ENCODE data around the gene TXK.

DNA sequence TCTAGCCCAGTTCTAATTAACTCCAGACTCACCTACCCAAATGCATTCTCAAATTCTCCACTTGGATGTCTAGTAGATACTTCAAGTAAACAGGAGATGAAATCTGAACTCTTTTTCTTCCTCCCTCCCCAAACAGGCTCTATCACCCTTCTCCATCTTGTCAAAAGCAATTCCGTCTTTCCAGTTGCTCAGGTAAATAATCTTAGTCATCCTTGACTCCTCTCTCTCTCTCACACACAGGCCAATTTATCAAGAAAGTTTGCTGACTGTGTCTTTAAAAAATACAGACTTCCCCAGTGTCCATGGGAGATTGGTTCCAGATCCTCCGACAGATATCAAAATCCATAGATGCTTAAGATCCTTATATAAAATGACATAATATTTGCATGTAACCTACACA, 12.9 kb downstream of the TXK start:
- TF ChIP-seq EP300 (IDR thresholded peaks at IDR 0.05; ENCODE audit: borderline replicate concordance in 1 of 2, low read depth in 1 of 2, low read length in 1 of 2) (no peak), TAF1 (IDR thresholded peaks at IDR 0.05; ENCODE audit: borderline replicate concordance, low read depth, low read length) (no peak), POLR2AphosphoS5 (IDR thresholded peaks at IDR 0.05; ENCODE audit: low read depth, low read length) (no peak)
- TF ChIP-seq, protein P1, sequence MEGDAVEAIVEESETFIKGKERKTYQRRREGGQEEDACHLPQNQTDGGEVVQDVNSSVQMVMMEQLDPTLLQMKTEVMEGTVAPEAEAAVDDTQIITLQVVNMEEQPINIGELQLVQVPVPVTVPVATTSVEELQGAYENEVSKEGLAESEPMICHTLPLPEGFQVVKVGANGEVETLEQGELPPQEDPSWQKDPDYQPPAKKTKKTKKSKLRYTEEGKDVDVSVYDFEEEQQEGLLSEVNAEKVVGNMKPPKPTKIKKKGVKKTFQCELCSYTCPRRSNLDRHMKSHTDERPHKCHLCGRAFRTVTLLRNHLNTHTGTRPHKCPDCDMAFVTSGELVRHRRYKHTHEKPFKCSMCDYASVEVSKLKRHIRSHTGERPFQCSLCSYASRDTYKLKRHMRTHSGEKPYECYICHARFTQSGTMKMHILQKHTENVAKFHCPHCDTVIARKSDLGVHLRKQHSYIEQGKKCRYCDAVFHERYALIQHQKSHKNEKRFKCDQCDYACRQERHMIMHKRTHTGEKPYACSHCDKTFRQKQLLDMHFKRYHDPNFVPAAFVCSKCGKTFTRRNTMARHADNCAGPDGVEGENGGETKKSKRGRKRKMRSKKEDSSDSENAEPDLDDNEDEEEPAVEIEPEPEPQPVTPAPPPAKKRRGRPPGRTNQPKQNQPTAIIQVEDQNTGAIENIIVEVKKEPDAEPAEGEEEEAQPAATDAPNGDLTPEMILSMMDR (IDR thresholded peaks at IDR 0.05) = no peak
